Chondrocyte (in vitro differentiated cells): Measurements from ENCODE around the gene CLIC3. TPM values are rescaled to one million over a fixed set of nuclear protein-coding genes. Genes with fewer than 3 reads are reported as not detected.

ENCODE experiments used
- DNase-seq: peaks from one replicate; pipeline ENCODE4 v3.0.0; 2021; ENCODE audit warnings: mixed read lengths, low spot score
- H3K27ac Mint-ChIP-seq: one replicate; pipeline ENCODE4 v1.8.0; 2021; ENCODE audit warnings: mild to moderate bottlenecking, moderate library complexity, mixed read lengths; ENCODE audit not compliant: unreplicated experiment
- H3K27me3 Mint-ChIP-seq: 2 replicates; pipeline ENCODE4 v1.8.0; 2021; ENCODE audit warnings: low read depth, mixed read lengths
- H3K36me3 Mint-ChIP-seq: 2 replicates; pipeline ENCODE4 v1.8.0; 2021; ENCODE audit warnings: low read depth, mixed read lengths
- H3K4me1 Mint-ChIP-seq: 2 replicates; pipeline ENCODE4 v1.8.0; 2021; ENCODE audit warnings: low read depth, mild to moderate bottlenecking, mixed read lengths
- H3K4me3 Mint-ChIP-seq: one replicate; pipeline ENCODE4 v1.8.0; 2021; ENCODE audit warnings: mild to moderate bottlenecking, moderate library complexity, mixed read lengths; ENCODE audit not compliant: unreplicated experiment
- H3K9me3 Mint-ChIP-seq: 2 replicates; pipeline ENCODE4 v1.8.0; 2021; ENCODE audit warnings: low read depth, mixed read lengths
- total RNA-seq: library from RNA; stranded (reverse); gene quantifications from 3 replicates; pipeline ENCODE4 v1.2.1, GENCODE V29; 2021
- TF ChIP-seq, protein P1 (sequence below): fragments of 200-600 bp; sonication (generic); IDR thresholded peaks from 2 replicates; pipeline ENCODE4 v1.5.0; 2021; ENCODE audit warnings: antibody characterized with exemption, mild to moderate bottlenecking, moderate library complexity

CLIC3 gene
- total RNA-seq, 1 donor from 2014 or later = 5.5 TPM

DNA sequence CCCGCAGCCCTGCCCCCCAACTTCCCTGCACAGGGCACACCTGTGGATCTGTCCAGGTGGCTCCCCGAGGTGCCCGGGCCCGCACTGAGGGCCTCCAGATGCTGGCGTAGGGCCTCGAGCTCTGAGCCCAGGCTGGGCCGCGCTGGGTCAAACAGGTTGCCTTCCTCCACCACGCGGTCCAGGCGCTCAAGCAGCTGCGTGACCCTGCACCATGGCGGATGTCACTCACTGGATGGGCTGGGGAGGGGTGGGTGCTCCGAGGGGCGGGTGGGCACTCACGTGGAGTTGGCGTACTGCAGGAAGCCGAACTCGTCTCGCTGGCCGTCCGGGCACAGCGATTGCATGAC lies 26.3 kb upstream of the CLIC3 start:
- TF ChIP-seq, protein P1, sequence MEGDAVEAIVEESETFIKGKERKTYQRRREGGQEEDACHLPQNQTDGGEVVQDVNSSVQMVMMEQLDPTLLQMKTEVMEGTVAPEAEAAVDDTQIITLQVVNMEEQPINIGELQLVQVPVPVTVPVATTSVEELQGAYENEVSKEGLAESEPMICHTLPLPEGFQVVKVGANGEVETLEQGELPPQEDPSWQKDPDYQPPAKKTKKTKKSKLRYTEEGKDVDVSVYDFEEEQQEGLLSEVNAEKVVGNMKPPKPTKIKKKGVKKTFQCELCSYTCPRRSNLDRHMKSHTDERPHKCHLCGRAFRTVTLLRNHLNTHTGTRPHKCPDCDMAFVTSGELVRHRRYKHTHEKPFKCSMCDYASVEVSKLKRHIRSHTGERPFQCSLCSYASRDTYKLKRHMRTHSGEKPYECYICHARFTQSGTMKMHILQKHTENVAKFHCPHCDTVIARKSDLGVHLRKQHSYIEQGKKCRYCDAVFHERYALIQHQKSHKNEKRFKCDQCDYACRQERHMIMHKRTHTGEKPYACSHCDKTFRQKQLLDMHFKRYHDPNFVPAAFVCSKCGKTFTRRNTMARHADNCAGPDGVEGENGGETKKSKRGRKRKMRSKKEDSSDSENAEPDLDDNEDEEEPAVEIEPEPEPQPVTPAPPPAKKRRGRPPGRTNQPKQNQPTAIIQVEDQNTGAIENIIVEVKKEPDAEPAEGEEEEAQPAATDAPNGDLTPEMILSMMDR = no peak
- DNase-seq = no peak
- Mint-ChIP-seq H3K4me1 (peaks cover 7% of the 10 kb centered on the region), H3K27ac (no peak overlapping the region), H3K9me3 (no peaks in the 10 kb centered on the region), H3K4me3 (no peak overlapping the region), H3K36me3 (peaks cover 6% of the 10 kb centered on the region), H3K27me3 (no peaks in the 10 kb centered on the region)

DNA sequence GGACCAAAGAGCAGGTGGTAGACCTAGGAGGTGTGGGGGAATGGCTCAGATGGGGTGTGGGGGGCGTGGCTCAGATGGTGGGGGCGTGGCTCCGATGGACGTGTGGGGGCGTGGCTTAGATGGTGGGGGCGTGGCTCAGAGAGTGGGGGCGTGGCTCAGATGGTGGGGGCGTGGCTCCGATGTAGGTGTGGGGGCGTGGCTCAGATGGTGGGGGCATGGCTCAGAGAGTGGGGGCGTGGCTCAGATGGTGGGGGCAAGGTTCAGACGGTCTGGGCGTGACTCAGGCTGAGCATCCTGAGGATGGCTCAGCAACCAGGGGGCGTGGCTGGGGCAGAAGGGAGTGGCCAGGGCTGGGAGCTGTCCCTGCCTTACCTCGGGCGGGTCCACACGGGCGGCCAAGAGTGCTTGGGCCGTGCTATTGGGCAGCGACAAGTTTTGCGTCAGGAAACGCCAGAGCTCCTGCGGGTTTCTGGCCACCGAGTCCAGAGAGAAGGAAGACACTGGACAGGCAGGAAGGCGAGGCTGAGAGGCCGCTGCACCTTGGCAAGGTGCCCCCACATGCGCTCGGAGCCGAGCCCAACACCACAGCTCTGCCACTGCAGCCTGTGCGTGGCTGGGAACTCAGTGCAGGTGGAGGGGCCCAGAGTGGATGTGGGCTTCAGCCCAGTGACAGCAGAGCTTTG lies 25.8 kb upstream of the CLIC3 start:
- Mint-ChIP-seq H3K27me3 (no peaks in the 10 kb centered on the region), H3K4me3 (no peak overlapping the region), H3K4me1 (peaks cover 4% of the 10 kb centered on the region), H3K9me3 (no peaks in the 10 kb centered on the region), H3K27ac (no peak overlapping the region), H3K36me3 (peaks cover 6% of the 10 kb centered on the region)
- TF ChIP-seq, protein P1 = no peak
- no peak for DNase-seq

DNA sequence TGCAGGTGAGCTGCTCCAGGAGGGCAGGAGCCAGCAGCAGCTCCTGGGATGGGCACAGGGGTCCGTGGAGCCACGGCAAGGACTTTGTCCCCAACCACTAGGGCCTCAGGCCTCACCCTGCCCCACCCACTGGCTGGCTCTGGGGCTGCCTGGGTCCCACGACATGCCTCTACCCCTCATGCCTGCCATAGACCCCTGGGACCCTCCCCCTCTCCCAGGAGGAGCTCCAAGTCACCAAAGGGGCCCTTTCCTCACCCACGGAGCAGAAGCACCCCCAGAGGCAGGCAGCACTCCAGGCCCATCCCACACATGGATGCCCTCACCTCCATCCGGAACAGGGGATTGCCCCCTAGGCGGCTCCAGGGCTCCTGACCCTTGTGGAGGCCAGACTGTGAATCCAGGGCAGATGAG lies 25.2 kb upstream of the CLIC3 start:
- H3K27ac Mint-ChIP-seq = no peak overlapping the region
- H3K4me1 Mint-ChIP-seq = peaks cover under 1% of the 10 kb centered on the region
- DNase-seq = no peak
- TF ChIP-seq, protein P1 = no peak
- H3K4me3 Mint-ChIP-seq = no peak overlapping the region
- H3K36me3 Mint-ChIP-seq = peaks cover 9% of the 10 kb centered on the region
- no peaks in the 10 kb centered on the region for H3K27me3 Mint-ChIP-seq
- no peaks in the 10 kb centered on the region for H3K9me3 Mint-ChIP-seq

DNA sequence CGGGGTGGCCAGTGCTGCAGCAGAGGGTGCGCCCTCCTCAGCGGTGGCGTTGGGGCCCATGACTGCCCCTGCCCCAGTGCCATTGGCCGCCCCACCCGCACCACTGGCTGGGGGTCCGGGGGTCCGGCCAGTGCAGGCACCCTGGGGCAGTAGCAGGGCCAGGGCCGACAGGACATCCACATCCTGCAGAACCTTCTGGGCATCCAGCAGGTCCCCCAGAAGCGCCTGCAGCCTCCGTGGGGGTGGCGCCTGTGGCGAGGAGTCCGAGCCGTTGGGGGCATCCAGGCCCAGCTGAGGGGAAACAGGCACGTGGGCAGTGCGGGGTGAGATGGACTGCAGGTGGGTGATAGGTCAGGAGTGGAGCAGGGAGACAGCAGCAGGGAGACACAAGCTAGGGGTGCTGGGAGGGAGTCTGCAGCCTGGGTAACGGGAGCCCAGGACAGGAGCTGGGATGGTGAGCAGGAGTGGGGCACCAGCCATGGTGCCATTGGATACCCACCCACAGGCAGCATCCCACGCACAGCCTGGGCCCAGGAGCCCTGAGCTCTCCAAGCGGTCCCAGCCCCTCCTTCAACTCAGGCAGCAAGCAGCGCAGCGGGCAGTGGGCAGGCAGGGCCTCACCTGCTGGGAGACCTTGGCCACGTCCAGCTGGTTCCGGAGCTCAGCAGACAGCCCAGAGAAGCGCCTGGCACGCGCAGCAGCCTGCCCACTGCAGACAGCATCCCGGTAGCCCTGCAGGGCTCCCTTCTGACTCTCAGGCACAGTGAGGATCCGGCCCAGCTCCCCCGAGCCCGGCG lies 24.6 kb upstream of the CLIC3 start:
- no peak for DNase-seq
- Mint-ChIP-seq H3K27ac (no peak overlapping the region), H3K4me1 (no peaks in the 10 kb centered on the region), H3K4me3 (no peak overlapping the region), H3K27me3 (no peaks in the 10 kb centered on the region), H3K36me3 (peaks cover 9% of the 10 kb centered on the region), H3K9me3 (no peaks in the 10 kb centered on the region)
- TF ChIP-seq, protein P1 = no peak

DNA sequence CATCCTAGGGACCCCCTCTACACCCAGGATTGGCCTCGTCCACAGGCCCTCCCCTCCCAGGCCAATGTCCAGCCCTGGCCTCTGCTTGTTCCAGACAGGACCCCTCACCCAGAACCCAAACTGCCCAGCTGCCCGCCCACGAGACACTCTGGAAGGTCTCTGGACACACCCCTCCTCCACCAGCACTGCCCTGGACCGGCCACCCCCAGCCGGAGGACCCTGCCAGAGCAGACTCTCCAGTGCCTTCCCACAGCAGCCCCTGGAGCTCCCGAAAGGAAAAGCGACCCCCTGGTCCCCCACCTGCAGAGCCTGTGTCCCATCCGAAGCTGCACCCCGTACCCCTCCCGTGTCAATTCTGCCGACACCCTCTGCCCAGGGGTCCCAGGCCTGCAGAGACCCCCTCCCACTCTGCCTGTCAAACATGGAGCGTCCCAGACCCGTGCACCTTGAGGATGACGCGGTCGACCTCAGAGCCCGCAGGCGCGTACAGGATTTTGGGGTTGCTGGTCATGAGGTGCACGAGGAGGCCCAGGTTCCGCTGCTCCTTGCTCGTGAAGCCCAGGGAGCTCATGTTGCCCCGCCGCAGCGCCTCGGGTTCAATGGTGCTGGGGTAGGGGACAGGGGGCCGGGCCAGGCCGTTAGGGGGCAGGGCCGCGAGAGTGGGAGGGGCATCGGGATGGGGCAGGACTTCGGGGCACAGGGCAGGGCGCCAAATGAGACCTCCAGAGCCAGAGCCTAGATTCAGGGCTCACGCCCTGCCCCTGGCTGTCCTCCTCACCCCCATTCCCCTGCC lies 23.7 kb upstream of the CLIC3 start:
- TF ChIP-seq, protein P1 = no peak
- peaks cover 9% of the 10 kb centered on the region for H3K36me3 Mint-ChIP-seq
- H3K27ac Mint-ChIP-seq = no peak overlapping the region
- H3K27me3 Mint-ChIP-seq = no peaks in the 10 kb centered on the region
- no peak for DNase-seq
- H3K4me1 Mint-ChIP-seq = no peaks in the 10 kb centered on the region
- H3K9me3 Mint-ChIP-seq = no peaks in the 10 kb centered on the region
- H3K4me3 Mint-ChIP-seq = no peak overlapping the region
